ENCODE data around the gene CPXM2.

Gene CPXM2

DNA sequence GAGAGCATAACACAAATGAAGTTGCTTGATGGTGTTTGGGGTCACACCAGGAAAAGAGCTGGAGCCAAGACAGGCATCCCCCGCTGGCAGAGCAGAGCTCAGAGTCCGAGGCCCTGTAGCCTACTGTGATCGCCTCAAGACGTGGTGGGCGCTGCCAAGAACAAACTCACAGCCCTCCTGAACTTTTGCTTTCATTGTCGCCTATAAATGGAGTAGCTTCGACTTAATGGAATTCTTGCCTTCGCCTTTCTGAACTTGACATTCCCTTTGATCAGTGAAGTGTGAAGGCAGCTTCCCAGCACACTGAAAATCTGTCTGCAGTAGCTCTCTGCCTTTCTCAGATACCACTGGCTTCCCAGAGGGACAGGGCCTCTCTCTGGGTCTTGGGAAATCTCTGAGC lies 21.3 kb downstream of the CPXM2 start:
- DNase-seq (ENCODE audit: low spot score), result no peak

DNA sequence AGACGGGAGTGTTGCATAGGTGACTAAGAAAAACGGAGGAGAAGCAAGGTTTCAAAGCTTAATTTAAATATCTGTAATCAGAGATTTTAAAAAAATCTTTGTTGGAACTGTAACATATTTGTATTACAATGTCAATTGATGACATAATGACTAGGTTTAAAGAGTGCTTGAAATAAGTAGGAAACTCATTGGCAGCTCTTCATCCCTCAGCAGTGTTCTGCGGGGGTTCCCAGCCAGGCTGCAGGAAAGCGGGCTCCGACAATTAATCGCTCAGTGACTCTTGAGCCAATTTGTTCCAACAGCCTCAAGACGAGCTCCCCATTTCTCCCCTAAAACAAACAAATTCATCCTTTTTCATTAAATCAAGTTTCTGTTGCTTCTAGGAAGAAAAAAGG lies 22.6 kb downstream of the CPXM2 start:
- no peak for DNase-seq (ENCODE audit: low spot score)

DNA sequence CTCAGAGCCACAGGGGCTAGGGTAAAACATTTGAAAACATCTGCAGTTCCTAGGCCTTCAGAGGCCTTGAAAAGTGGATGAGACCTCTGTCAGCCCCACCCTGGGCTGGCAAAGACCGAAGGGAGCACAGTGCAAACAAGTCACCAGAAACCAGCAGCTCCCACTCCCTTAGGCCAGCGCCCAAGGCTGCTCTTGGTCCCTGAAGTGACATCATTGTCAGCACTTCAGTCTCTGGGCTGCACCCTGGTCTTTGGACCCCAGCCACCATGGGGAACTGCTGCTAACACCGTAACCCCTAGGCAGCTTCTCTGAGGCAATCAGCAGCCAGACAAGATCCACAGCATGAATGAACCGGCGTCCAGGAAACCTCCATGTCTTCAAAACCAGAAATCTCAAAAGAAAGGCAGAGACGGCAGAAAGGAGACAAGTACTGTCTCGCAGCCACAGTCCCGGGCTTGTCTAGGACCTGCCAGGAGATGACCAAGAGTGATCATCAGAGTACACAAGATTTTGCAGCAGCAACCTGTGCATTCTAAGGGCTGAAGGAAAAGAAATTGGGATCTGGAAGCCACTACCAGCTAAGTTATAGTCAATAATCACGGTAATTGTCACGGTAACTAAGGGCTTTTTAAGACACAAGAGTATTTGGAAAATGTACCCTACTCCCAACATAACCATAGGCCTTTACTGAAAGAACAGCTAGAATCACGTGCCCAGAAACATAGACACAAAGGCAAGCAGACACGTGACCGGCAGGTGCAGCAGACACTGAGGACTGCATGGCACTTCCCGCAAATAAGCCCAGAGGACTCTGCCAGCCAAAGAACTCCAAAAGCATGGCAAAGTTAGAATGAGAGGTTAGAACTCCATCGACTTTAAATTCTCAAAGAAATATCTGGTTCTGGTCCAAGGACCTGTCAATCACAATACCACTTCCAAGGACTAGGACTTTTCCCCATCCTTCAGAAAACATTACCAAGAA lies 23.3 kb downstream of the CPXM2 start:
- DNase-seq (ENCODE audit: low spot score), result no peak

DNA sequence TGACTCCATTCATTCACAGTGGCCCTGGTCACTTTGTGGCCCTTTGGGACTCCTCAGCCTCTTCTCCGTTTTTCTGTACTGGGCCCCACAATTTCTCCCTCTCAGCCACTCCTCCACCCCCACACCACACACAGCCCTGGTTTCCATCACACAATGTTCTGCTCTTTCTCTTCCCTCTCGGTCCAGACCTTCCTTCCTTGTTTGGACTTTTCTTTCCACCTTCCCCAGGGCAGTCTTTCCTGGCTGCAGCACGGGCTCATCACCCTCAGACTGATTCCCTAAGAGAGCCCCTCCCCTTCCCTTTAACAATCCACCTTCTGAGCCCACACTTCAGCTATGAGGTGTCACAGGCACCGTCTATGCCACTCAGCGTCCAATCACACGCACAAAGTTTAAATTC lies 25.7 kb downstream of the CPXM2 start:
- no peak for DNase-seq (ENCODE audit: low spot score)

DNA sequence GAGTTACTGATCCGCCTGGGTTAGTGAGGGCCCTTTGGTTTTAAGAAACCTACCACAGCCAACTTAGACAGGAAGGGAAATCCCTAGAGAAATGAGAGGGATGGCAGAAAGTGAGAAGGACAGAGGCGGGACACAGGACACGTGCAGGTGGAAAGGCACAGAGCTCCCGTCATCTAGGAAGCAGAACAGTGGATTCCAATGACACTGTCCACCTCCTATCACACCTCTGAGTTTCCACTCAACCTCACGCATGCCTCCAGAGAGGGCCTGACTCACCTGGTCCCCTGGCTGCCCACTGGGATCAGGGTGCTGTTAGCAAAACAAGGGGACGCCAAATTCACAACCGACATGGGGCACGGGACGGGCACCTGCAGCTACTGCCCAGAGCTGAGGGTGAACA lies 26.3 kb downstream of the CPXM2 start:
- DNase-seq (ENCODE audit: low spot score), result no peak

DNA sequence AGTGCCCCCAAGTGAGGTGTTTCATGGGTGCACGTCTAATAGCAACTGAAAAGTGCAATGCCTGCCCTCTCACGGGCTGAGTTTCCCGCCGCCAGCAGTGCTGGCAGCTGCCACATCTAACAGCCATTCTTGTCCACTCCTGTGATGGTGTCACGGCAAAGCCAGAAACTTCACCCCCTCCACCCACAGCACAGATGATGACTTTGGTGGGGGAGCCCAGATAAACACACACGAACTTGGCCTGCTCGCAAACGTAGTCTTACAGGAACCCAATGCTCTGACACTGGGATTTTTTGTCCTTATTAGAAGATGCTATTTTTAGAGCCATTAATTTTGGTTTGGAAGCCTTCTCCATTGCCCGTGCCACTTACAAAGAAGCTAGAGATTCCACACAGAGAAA lies 26.7 kb downstream of the CPXM2 start:
- DNase-seq (ENCODE audit: low spot score), result no peak

DNA sequence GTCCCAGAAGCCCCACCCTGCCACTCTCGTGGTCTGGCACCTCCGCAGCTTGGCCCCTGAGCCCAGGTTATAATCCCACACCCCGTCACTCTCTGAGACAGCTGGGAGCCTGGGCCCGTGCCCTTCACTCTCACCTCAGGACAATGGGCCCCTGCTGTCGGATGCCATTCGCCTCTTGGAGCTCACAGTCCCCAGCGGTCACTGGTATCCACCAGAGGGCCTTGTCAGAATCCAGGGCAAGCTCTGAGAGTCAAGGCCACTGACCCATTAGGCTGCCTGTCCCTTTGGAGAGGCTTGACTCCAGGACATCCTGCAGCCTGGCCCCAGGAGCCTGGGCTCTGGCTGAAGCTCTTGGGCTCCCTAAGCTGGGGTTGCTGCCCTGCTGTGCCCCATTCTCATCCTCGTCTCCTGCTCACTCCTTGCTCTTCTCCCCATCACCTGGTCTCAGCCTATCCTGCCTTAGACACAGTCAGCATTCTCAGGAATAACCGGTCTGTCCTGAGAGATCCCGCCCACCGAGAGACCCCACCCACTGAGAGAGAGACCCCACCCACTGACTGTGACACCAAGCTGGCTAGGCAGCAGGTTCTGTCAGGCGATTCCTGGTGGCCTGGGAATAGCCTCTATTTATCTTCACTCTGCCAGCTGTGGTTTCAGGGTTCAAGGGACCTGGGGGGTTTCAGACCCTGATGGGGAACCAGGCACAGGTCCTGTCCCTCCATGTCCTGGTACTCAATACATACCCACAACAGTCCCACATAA lies 27.7 kb downstream of the CPXM2 start:
- no peak for DNase-seq (ENCODE audit: low spot score)

DNA sequence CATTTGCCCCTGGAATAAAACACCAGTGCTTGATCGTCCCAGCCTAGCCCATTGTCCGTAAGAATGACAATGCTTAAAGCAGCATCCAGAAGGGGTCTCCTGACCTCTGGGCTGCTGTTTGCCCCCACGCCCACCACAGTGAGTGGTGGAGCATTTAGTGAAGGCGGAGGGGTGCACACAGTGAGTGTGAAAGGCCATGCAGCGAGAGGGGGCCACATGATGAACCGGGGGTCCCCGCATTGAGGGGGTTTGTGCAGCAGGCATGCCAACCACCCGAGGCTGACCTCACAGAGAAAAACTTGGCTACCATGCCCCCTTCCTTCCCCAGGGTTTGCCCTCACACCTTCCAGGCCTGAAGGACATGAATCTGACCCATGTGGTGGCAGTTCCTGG lies 28.4 kb downstream of the CPXM2 start:
- no peak for DNase-seq (ENCODE audit: low spot score)

DNA sequence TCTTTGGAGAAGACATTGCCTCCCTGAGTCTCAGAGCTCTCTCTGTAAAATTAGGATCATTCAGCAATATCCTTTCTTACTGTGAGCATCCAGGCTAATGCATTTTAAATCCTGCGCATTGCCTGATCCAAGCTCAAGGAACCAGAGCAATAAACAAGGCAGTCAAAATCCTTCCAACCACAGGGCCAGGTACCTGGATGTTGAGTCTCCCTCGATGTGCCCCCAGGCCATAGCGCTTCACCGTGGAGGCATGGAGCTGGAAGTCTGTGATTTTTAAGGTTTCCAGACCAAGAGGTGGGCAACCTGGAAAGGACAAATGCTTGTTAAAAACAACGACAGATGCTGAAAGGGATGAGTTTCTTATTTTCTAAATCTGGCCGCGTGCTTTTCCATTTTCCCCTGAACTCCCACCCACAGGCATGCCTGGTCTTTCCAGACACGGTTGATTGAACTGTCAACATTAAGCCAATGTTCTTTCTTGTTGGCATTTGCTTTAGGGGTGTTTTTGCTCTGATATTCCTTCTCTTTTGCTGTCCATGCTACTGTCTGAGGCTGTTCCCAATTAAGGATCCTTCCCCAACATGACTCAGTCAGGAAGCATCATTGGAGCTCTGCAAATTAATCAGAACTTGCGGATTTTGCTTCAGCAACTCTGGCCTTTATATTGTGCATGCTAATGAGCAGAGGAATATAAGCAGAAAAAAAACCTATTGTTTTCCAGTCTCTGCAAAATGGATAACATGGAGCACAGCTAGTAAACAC lies 29.0 kb downstream of the CPXM2 start:
- DNase-seq (ENCODE audit: low spot score), result no peak

DNA sequence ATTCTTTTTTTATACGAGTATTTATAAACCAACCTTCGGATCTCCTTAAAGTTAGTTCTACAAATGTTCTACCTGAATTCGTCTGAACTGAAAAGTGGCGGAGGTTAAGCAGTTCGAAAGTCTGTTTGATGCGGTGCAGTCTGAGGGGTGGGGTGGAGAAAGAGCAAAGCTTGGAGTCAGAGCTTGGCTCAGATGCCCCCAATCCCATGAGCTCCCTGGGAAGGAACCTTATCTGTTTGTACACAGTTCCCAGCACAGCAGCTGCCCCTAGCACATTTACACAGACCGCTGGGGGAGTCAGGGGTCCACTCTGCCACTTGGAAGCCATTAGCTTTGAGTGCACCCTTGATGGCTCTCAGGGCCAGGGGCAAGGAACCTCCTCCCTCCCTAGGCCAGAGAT lies 30.8 kb downstream of the CPXM2 start:
- no peak for DNase-seq (ENCODE audit: low spot score)

DNA sequence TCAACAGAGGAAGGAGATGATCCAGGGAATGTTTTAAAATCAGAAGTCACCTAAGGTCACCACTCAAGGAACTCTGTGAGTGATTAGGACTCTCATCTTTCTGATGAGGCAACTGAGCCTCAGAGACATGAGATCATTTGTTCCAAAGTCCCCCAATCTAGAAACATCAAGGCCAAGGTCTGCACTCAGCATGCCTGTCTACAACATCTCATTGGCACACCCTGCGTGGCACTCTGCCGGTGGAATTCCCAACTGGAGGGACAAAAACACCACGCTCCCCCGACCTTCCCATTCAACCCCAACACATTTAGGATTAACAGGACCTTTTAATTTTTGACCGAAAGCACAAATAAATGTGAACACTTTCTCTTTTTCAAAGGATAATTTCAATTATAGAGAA lies 31.4 kb downstream of the CPXM2 start:
- DNase-seq (ENCODE audit: low spot score), result no peak

DNA sequence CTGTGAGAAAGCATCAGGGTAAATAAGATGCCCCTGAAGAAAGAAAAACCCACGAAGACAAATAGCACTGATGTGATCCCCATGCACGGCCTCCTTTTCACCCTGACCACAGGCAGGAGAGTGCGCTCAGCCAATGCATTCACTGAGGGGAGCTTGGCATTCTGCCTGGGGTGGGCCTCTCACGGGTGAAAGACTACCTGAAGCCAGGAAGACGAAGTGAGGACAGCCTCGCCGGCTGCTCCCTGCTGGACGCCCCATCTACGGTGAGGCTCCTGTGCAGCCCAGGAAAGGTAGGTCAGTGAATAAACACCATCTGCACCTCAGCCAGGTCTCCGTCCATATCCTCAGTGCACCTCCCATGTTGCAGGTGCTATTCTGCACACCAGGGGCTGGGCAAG lies 32.0 kb downstream of the CPXM2 start:
- no peak for DNase-seq (ENCODE audit: low spot score)

DNA sequence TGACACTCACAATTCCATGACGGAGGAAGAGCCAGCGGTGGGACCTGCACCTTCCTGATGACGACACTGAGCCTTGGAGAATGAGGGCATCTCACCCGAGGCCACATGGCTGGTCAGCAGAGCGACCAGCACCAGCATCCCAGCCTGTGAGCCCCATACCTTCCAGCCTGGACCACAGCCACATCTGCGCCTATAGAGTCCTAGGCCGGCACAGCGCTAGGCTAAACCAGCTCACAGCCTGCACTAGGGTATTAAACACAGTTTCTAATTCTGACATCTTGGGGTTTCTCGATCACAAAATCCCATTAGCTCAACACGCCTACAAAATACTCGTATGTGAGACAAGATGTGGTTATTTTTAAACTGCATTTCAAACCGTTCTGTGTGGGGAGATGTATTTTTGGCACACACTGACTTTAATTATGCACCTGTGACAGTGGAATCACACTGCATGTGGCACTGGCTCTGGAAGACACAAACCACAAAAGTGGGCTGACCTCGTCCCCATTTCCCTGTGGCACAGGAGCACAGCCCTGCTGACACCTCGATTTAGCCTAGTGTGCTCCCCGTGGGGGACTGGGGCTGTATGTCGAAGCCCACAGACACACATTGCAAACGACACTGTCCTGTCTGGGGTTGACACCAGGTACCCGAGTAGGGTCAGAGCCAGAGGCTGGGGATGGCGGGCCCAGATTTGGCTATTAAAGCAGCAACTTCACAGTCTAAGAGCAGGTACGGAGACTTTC lies 32.5 kb downstream of the CPXM2 start:
- no peak for DNase-seq (ENCODE audit: low spot score)

DNA sequence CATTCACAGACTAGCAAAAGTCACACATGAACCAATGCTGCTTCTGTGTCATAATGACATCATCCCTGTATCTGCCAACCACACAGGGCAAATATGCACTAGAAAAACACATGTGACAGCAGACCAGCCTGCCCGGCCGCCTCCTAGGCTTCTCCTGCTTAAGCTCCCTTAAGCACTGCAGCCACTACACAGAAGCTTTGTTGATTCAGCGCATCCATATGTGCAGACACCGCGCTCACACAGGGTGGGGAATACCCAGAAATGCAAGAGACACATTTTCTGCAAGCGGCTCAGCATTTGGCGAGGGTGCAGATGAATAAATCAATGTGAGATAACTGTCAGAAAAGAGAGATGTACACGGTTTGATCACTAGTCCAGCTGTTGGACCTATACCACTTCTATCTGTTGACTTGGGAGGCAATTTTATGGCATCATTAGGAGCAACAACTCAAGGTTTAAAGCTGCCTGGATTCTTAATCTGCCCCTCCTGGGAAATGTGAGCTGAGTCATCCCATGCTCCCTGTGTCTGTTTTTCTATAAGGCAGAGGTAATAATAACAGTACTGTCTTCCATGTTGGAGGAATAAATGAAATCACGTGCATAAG lies 33.4 kb downstream of the CPXM2 start:
- no peak for DNase-seq (ENCODE audit: low spot score)

DNA sequence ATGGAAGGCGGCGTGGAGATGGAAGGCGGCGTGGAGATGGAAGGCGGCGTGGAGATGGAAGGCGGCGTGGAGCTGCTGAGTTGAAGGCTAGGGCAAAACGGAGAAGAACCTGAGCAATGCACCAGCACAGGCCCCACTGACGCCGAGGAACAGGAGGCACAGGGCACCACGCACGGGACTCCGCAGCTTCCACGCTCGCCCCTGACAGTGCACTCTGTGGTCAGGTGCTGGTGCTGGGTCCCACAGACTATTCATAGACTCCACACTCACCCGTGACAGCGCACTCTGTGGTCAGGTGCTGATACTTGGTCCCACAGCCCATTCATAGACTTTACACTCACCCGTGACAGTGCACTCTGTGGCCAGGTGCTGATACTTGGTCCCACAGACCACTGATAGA lies 34.0 kb downstream of the CPXM2 start:
- DNase-seq (ENCODE audit: low spot score), result no peak

DNA sequence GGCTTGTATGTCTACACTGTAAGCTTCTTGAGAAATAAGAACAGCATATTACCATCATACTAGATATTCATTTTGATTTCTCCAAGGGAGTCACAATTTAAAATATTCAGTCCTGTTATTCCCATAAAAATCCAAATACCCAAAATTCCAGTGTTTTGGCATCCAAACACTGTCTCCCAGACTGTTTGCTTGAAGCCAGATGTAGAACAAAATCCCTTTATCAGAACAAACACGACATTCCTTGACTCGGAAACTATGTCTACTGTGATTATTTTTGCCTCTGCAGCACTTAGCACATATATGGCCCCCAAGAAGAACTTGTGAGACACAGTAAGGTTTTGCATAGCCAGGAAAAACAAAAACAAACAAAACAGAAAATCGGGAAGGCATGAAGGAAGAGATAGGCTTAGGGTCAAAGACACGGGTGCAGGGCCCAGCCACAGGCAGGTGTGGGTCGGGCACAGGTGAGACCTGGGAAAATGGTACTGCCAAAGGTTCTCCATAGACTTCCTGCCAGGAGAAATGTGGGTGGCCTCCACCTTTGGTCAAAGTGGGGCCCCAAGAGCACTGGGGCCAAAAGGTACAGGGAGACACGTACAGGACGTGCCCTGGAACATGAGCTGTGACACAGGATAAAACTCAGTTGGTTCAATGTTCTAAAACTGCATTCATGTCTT lies 36.5 kb downstream of the CPXM2 start:
- no peak for DNase-seq (ENCODE audit: low spot score)

DNA sequence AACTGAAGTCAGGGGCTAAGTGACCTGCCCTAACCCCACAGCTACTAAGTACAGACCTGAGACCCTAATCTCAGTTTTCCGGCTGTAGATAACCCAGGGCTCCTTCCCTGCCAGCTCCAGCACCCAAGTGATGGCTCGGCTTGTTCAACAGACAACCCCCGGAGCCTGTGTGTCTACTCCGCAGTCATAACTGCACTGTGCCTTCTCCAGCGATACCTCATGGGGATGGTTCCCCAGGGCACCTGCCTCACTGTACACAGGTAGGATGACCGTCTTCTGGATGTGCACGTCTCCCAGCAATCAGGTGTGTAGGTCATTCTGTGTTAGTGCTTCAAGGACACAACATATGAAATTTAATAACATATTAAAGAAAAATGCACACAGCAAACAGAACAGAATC lies 37.1 kb downstream of the CPXM2 start:
- no peak for DNase-seq (ENCODE audit: low spot score)

DNA sequence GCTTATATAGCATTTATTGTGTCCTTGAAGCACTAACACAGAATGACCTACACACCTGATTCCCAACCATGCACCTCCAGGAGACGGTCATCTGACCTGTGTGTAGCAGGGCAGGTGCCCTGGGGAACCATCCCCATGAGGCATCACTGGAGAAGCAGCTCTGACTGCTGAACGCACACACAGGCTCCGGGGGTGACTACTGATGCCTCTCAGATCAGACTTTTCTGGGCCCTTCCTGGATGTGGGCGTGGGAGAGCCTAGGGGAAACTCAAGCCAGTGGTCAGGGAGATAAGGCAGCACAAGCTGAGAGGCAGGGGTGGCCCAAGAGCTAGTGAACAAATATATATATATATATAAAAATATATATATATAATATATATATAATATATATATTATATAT lies 37.6 kb downstream of the CPXM2 start:
- no peak for DNase-seq (ENCODE audit: low spot score)

DNA sequence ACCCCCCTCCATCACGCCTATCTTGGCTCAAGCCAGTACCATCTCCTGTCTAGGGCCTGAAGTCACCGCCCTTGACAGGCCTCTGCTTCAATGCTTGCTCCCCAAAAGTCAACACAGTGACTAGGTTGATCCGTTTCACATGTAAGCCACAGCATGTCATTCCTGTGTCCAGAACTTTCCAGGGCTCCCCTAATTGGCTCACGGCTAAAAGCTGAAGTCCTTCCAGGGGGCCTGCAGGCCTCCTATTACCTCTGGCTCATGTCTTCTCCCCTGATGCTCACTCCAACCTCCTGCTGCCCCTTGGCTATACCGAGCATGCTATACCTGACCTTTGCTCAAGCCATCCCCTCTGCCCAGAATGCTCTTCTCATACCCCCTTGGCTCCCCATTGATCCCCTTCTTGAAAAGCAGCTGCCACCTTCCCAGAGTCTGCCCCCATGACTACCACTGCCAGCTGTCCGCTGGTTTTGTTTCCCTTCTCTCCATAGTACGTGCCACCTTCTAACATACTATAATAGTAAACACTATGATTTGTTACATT lies 39.1 kb downstream of the CPXM2 start:
- no peak for DNase-seq (ENCODE audit: low spot score)
